22Rv1 (cell line): ENCODE data around the gene APPL2.
"Not testable (repeated sequence)": the region's sequence is repeated elsewhere in the genome, so short reads cannot be mapped to it uniquely, and the experiment has no call there.

Experiments
- CTCF ChIP-seq: fragments of 450-650 bp; IDR thresholded peaks from 2 replicates; pipeline ENCODE4 v1.5.1; 2017; ENCODE audit warnings: mild to moderate bottlenecking
- ZFX ChIP-seq: fragments of 450-650 bp; IDR thresholded peaks from 2 replicates; pipeline ENCODE4 v1.6.1; 2017; ENCODE audit warnings: antibody characterized with exemption, borderline replicate concordance

GRCh38 chr12:105256431-105256830 lies 20.5 kb upstream of the APPL2 start:
- not testable (repeated sequence) for TF ChIP-seq CTCF, ZFX
